Right renal cortex interstitium (tissue), 3 donors: ENCODE measurements around the gene FJX1. TPM values are rescaled to one million over a fixed set of nuclear protein-coding genes. Genes with fewer than 3 reads are reported as not detected.
"Not testable (repeated sequence)": the region's sequence is repeated elsewhere in the genome, so short reads cannot be mapped to it uniquely, and the experiment has no call there.

Experiments used
- DNase-seq, 3 donors: peaks; one replicate each; pipeline ENCODE4 v3.0.0-alpha.2; 2013; ENCODE audit warnings: low read depth in 3 of 3, low spot score in 2 of 3
- polyA plus RNA-seq, 3 donors: library from polyadenylated mRNA; unstranded; fragments of 120-200 nt; gene quantifications; one replicate each; pipeline ENCODE4 v1.2.1, GENCODE V29; 2013; ENCODE audit not compliant: insufficient read length in 3 of 3

The FJX1 gene
- polyA plus RNA-seq, 3 donors, result 13.3 to 17.4 (median 16.7) TPM

GRCh38 chr11:35663408-35663702 lies 45.1 kb downstream of the FJX1 start:
- no peak for DNase-seq

DNA sequence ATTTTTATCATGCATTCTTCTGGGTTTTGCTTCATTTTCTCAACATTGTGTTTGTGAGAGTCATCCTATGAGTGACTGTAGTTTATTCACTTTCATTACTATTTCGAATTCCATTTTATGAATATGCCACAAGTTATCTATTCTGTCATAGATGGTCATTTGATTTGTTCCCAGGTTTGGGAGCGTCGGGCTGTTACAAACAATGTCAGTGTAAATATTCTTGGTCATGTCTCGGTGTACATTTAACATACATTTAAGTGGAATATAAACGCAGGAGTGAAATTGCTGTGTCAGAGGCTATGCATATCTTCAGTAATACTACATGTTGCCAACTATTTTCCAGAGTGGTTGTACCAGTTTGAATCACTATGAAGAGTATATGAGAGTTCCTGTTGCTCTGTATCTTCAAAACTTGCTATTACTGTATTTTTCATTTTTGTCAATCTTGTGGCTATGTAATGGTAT lies 46.7 kb downstream of the FJX1 start:
- no peak for DNase-seq

DNA sequence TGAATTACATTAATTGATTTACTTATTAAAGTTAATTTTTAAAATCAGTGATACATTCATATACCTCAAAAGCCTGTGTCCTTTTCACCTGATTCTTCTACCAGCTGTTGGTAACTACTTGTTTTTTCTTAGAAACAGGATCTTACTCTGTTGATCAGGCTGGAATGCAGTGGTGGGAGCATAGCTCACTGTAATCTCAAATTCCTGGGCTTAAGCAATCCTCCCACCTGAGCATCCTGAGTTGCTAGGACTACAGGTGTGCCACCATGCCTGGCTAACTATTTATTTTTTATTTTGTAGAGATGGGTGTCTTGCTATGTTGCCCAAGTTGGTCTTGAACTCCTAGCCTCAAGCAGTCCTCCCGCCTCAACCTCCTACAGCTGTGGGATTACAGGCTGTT lies 49.0 kb downstream of the FJX1 start:
- DNase-seq, result no peak

GRCh38 chr11:35668350-35668749 lies 50.1 kb downstream of the FJX1 start:
- DNase-seq, result not testable (repeated sequence)

Other genes starting within 250 kb of the FJX1 start
- under 1 TPM; 0.14 to 0.26 (median 0.22) TPM for gene SLC1A2, start 198.9 kb upstream of the FJX1 start, polyA plus RNA-seq
- 1 to 10 TPM; 3.7 to 8.5 (median 5.9) TPM for gene PAMR1, start 92.8 kb upstream of the FJX1 start, polyA plus RNA-seq
- gene TRIM44, start 44.3 kb downstream of the FJX1 start, polyA plus RNA-seq, result 100 to 1,000 TPM in 2 of 3 donors, 10 to 100 TPM in 1; 98.6 to 107 (median 105) TPM